Erythroblast (primary cell): ENCODE measurements around the gene ARMC8.
A peak's percentile ranks its signal among the peaks of the same experiment; 100 is the strongest.

Experiments
- DNase-seq, 2 experiments: peaks; one replicate each; lab custom pipeline; 2025; lab: John Stamatoyannopoulos, UW
- GATA1 ChIP-seq: IDR thresholded peaks from 2 replicates; pipeline ENCODE4 v1.6.1; 2011; ENCODE audit warnings: low read depth, mild to moderate bottlenecking, control low read depth, low read length, moderate library complexity
- POLR2A ChIP-seq: IDR thresholded peaks from 2 replicates; pipeline ENCODE4 v1.6.1; 2011; ENCODE audit warnings: mild to moderate bottlenecking, low read length

The ARMC8 gene

GRCh38 chr3:138284079-138284478 is 97.0 kb downstream of the ARMC8 start:
- DNase-seq: no peak
- TF ChIP-seq GATA1: no peak
- TF ChIP-seq POLR2A: no peak

- peak in 1 of 2 experiments; percentile 11 for DNase-seq
- TF ChIP-seq POLR2A (no peak), GATA1 (no peak)
These were observed 97.9 kb downstream of the ARMC8 start for GRCh38 chr3:138284957-138285477.

GRCh38 chr3:138289260-138289659 is 102.2 kb downstream of the ARMC8 start:
- no peak for DNase-seq
- no peak for TF ChIP-seq GATA1
- no peak for TF ChIP-seq POLR2A

GRCh38 chr3:138289701-138290100 is 102.6 kb downstream of the ARMC8 start:
- TF ChIP-seq GATA1 (no peak), POLR2A (no peak)
- no peak for DNase-seq

- TF ChIP-seq GATA1 (no peak), POLR2A (no peak)
- DNase-seq: no peak
These were observed 109.5 kb downstream of the ARMC8 start for GRCh38 chr3:138296639-138297038.

- DNase-seq: no peak
- TF ChIP-seq GATA1 (no peak), POLR2A (no peak)
These were observed 110.0 kb downstream of the ARMC8 start for GRCh38 chr3:138297059-138297607.

- no peak for TF ChIP-seq GATA1
- TF ChIP-seq POLR2A: no peak
- no peak for DNase-seq
These were observed 110.8 kb downstream of the ARMC8 start for GRCh38 chr3:138297876-138298275.

GRCh38 chr3:138300647-138301046 is 113.5 kb downstream of the ARMC8 start:
- TF ChIP-seq POLR2A: no peak
- no peak for TF ChIP-seq GATA1
- no peak for DNase-seq

- no peak for TF ChIP-seq GATA1
- TF ChIP-seq POLR2A: no peak
- DNase-seq: no peak
These were observed 116.4 kb downstream of the ARMC8 start for GRCh38 chr3:138303474-138303873.

GRCh38 chr3:138307899-138308298 is 120.8 kb downstream of the ARMC8 start:
- no peak for TF ChIP-seq POLR2A
- TF ChIP-seq GATA1: no peak
- DNase-seq: no peak

GRCh38 chr3:138308783-138309182 is 121.7 kb downstream of the ARMC8 start:
- no peak for TF ChIP-seq GATA1
- no peak for TF ChIP-seq POLR2A
- no peak for DNase-seq

- DNase-seq: no peak
- no peak for TF ChIP-seq GATA1
These were observed 123.4 kb downstream of the ARMC8 start for GRCh38 chr3:138310494-138310893.

GRCh38 chr3:138314751-138315150 is 127.7 kb downstream of the ARMC8 start:
- DNase-seq: no peak
- no peak for TF ChIP-seq GATA1
- no peak for TF ChIP-seq POLR2A

- no peak for DNase-seq
- TF ChIP-seq GATA1 (no peak), POLR2A (no peak)
These were observed 130.6 kb downstream of the ARMC8 start for GRCh38 chr3:138317687-138318086.

GRCh38 chr3:138323971-138324370 is 136.9 kb downstream of the ARMC8 start:
- no peak for TF ChIP-seq GATA1
- TF ChIP-seq POLR2A: no peak
- DNase-seq: no peak
